IMR-90 (cell line): ENCODE results near the gene MIS18A. TPM values are rescaled to one million over a fixed set of nuclear protein-coding genes. Genes with fewer than 3 reads are reported as not detected.

Source experiments
- ATAC-seq: fragments of 200-7000 bp; cut with Tn5 transposase; 2 replicates; pipeline ENCODE4 v1.9.1; 2020; ENCODE audit warnings: low read depth, mild to moderate bottlenecking, moderate library complexity
- BruUV-seq: library from RNA; stranded (reverse); fragments of 400-500 nt; replicated peaks from 2 replicates; lab custom pipeline; 2021; lab: Mats Ljungman, UMichigan
- CTCF ChIA-PET: fragments of 300-600 bp; formaldehyde crosslinking; extraction: SDS; loops from one replicate; lab custom pipeline; 2021; ENCODE audit warnings: antibody characterized with exemption; lab: Yijun Ruan, JAX
- POLR2A ChIA-PET: fragments of 300-600 bp; sonication (Branson Sonifier 250); formaldehyde crosslinking; loops from one replicate; lab custom pipeline; 2022; ENCODE audit warnings: antibody characterized with exemption; ENCODE audit not compliant: unreplicated experiment; lab: Charles Lee
- DNase-seq: peaks from one replicate; pipeline ENCODE4 v3.0.0; 2013
- H2AFZ ChIP-seq: replicated peaks from 2 replicates; pipeline ENCODE3; 2013; ENCODE audit warnings: low read length, mild to moderate bottlenecking; ENCODE audit not compliant: poor library complexity
- H2AK5ac ChIP-seq: 2 replicates; pipeline ENCODE4 v1.6.1; 2013; ENCODE audit warnings: low read depth, low read length, inconsistent platforms
- H2AK9ac ChIP-seq: replicated peaks from 2 replicates; pipeline ENCODE3; 2013; ENCODE audit warnings: mild to moderate bottlenecking, low read depth, low read length, moderate library complexity; ENCODE audit not compliant: poor library complexity
- H2BK120ac ChIP-seq: 2 replicates; pipeline ENCODE4 v1.6.1; 2013; ENCODE audit warnings: low read depth, low read length, inconsistent platforms
- H2BK15ac ChIP-seq: 3 replicates; pipeline ENCODE4 v1.6.1; 2013; ENCODE audit warnings: low read depth, low read length, inconsistent platforms
- H2BK20ac ChIP-seq: 2 replicates; pipeline ENCODE4 v1.6.1; 2013; ENCODE audit warnings: low read depth, mild to moderate bottlenecking, inconsistent platforms, low read length, moderate library complexity
- H2BK5ac ChIP-seq: 2 replicates; pipeline ENCODE4 v1.6.1; 2013; ENCODE audit warnings: mild to moderate bottlenecking, low read depth, low read length, inconsistent platforms; ENCODE audit not compliant: poor library complexity, severe bottlenecking
- H3K14ac ChIP-seq: replicated peaks from 2 replicates; pipeline ENCODE4 v1.6.1; 2013; ENCODE audit warnings: low read depth, low read length, inconsistent platforms
- H3K18ac ChIP-seq: 2 replicates; pipeline ENCODE4 v1.6.1; 2013; ENCODE audit warnings: low read depth, low read length, control low read depth
- H3K23ac ChIP-seq: 2 replicates; pipeline ENCODE4 v1.6.1; 2013; ENCODE audit warnings: low read depth, low read length, inconsistent platforms
- H3K27ac ChIP-seq: 2 replicates; pipeline ENCODE4 v1.5.1; 2013; ENCODE audit warnings: mild to moderate bottlenecking, control low read depth, low read length; ENCODE audit not compliant: insufficient read depth
- H3K27me3 ChIP-seq: 2 replicates; pipeline ENCODE4 v1.6.1; 2013; ENCODE audit warnings: low read length; ENCODE audit not compliant: control insufficient read depth, insufficient read depth
- H3K36me3 ChIP-seq: 2 replicates; pipeline ENCODE4 v1.6.1; 2013; ENCODE audit warnings: low read length, mixed read lengths; ENCODE audit not compliant: control insufficient read depth, insufficient read depth
- H3K4ac ChIP-seq: 2 replicates; pipeline ENCODE4 v1.6.1; 2013; ENCODE audit warnings: low read depth, low read length, inconsistent platforms
- H3K4me1 ChIP-seq: 2 replicates; pipeline ENCODE4 v1.6.1; 2013; ENCODE audit warnings: low read length, mixed read lengths; ENCODE audit not compliant: control insufficient read depth, insufficient read depth
- H3K4me2 ChIP-seq: 2 replicates; pipeline ENCODE4 v1.6.1; 2013; ENCODE audit warnings: low read depth, mild to moderate bottlenecking, control low read depth, low read length, moderate library complexity
- H3K4me3 ChIP-seq: 2 replicates; pipeline ENCODE4 v1.5.1; 2013; ENCODE audit warnings: low read depth, mild to moderate bottlenecking, control low read depth, low read length, moderate library complexity; ENCODE audit not compliant: insufficient read depth
- H3K56ac ChIP-seq: 2 replicates; pipeline ENCODE4 v1.6.1; 2013; ENCODE audit warnings: low read length, inconsistent platforms; ENCODE audit not compliant: insufficient read depth; ENCODE audit errors: extremely low read depth
- H3K79me1 ChIP-seq, 2 experiments: 2 replicates each; pipeline ENCODE4 v1.6.1; 2013; ENCODE audit warnings: low read length in 2 of 2, inconsistent platforms in 1 of 2, low read depth in 1 of 2
- H3K9ac ChIP-seq: 2 replicates; pipeline ENCODE4 v1.6.1; 2013; ENCODE audit warnings: low read depth, low read length, control low read depth
- H3K9me1 ChIP-seq: 2 replicates; pipeline ENCODE4 v1.6.1; 2013; ENCODE audit warnings: low read length, inconsistent platforms; ENCODE audit not compliant: insufficient read depth
- H3K9me3 ChIP-seq: 2 replicates; pipeline ENCODE4 v1.6.1; 2013; ENCODE audit warnings: low read length; ENCODE audit not compliant: control insufficient read depth, insufficient read depth
- H4K20me1 ChIP-seq: 2 replicates; pipeline ENCODE4 v1.6.1; 2013; ENCODE audit warnings: low read length, inconsistent platforms; ENCODE audit not compliant: insufficient read depth
- H4K5ac ChIP-seq: 2 replicates; pipeline ENCODE4 v1.6.1; 2013; ENCODE audit warnings: mild to moderate bottlenecking, low read depth, low read length, control low read depth
- H4K8ac ChIP-seq, 2 experiments: 2 replicates each; pipeline ENCODE4 v1.6.1; 2013; ENCODE audit warnings: low read depth in 2 of 2, low read length in 2 of 2, control low read depth in 1 of 2, inconsistent platforms in 1 of 2
- H4K91ac ChIP-seq: 2 replicates; pipeline ENCODE4 v1.6.1; 2013; ENCODE audit warnings: low read depth, low read length, inconsistent platforms; ENCODE audit not compliant: insufficient read depth
- MAFK ChIP-seq: IDR thresholded peaks from 2 replicates; pipeline ENCODE4 v1.6.1; 2012; ENCODE audit warnings: low read depth, low read length, improper control_type of control experiment
- WGBS, 2 experiments: methylation state at CpG; one replicate each; pipeline versions ENCODE4 v1.1.5 to v1.1.7; 2013; ENCODE audit warnings: missing lambda C conversion rate in 2 of 2; ENCODE audit not compliant: insufficient read length in 1 of 2; ENCODE audit errors: extremely low coverage in 2 of 2; 5-methylcytosine and 5-hydroxymethylcytosine counted together
- dilution Hi-C: fragments of 300-500 bp; cut with HindIII; formaldehyde crosslinking; loops from one replicate; pipeline ENCODE4 v1.14.3; 2018; ENCODE audit warnings: low sequenced_read_pairs; ENCODE audit not compliant: unreplicated experiment
- in situ Hi-C: fragments of 300-500 bp; cut with MboI; formaldehyde crosslinking; loops from 3 replicates; pipeline ENCODE4 v1.14.3; 2019; ENCODE audit warnings: low sequenced_read_pairs, inconsistent platforms, mixed read lengths
- intact Hi-C: fragments of 100-400 bp; cut with micrococcal nuclease; formaldehyde crosslinking; loops from 2 replicates; pipeline ENCODE4 v1.10.0; 2022
- polyA plus RNA-seq, 3 experiments: library from polyadenylated mRNA; depleted of rRNA; stranded (reverse); fragments of >200 nt; gene quantifications; 2 replicates each; pipeline ENCODE4 v1.2.3, GENCODE V29; 2012; ENCODE audit warnings: low replicate concordance in 1 of 3
- total RNA-seq: library from RNA; depleted of rRNA; stranded (reverse); fragments of >200 nt; gene quantifications from 2 replicates; pipeline ENCODE4 v1.2.3, GENCODE V29; 2012

MIS18A gene
- total and polyA plus RNA-seq, 2 of the 4 experiments (the other 2 are of a cell fraction) = 4.5 to 7.6 TPM

GRCh38 chr21:32302560-32302959, 23.7 kb upstream of the MIS18A start:
- no peak overlapping the region for H4K5ac ChIP-seq
- no peaks in the 10 kb centered on the region for H4K20me1 ChIP-seq
- peaks cover 2% of the 10 kb centered on the region; the same call in 1 of the 2 replicates for H3K4me1 ChIP-seq
- H3K9me1 ChIP-seq = peaks cover 9% of the 10 kb centered on the region
- intact Hi-C loops (no loop called here), dilution Hi-C loops (no loop called here), in situ Hi-C loops (no loop called here)
- no peak overlapping the region for H2BK5ac ChIP-seq
- peaks cover 11% of the 10 kb centered on the region for H3K36me3 ChIP-seq
- H2AFZ ChIP-seq = no peak overlapping the region
- H3K27ac ChIP-seq = no peak overlapping the region
- no peak overlapping the region for H3K14ac ChIP-seq
- ATAC-seq (no peak), DNase-seq (no peak)
- H4K91ac ChIP-seq = no peak overlapping the region
- no peak overlapping the region for H3K9ac ChIP-seq
- H2AK9ac ChIP-seq = no peak overlapping the region
- H2BK20ac ChIP-seq = no peak overlapping the region
- no peaks in the 10 kb centered on the region for H3K9me3 ChIP-seq
- H3K18ac ChIP-seq = no peak overlapping the region
- no peak overlapping the region for H2BK15ac ChIP-seq
- no peak overlapping the region for H3K23ac ChIP-seq
- H2AK5ac ChIP-seq = no peak overlapping the region
- ChIA-PET CTCF (no interaction called here), POLR2A (no interaction called here)
- no peak overlapping the region for H3K4ac ChIP-seq
- H3K79me1 ChIP-seq = 0 out of 4 replicates have a peak, but pooled peaks cover 0 to 4% of the 10 kb centered on the region in 2 experiments
- BruUV-seq = no TSS peak
- H3K27me3 ChIP-seq = no peaks in the 10 kb centered on the region
- no peak overlapping the region for H3K4me2 ChIP-seq
- no peak overlapping the region for H2BK120ac ChIP-seq
- TF ChIP-seq MAFK = no peak
- no peak overlapping the region for H3K4me3 ChIP-seq
- WGBS, 2 experiments = no CpG with 5 or more reads among the region's 6 CpGs
- no peak overlapping the region for H3K56ac ChIP-seq
- H4K8ac ChIP-seq = no peak overlapping the region
